Effector CD4-positive, alpha-beta T cell (primary cell): ENCODE data around the gene RANBP1.
"Not testable (repeated sequence)": the region's sequence is repeated elsewhere in the genome, so short reads cannot be mapped to it uniquely, and the experiment has no call there.

ENCODE experiments used
- DNase-seq: peaks from one replicate; pipeline ENCODE4 v3.0.0-alpha.2; 2020

Gene RANBP1

DNA sequence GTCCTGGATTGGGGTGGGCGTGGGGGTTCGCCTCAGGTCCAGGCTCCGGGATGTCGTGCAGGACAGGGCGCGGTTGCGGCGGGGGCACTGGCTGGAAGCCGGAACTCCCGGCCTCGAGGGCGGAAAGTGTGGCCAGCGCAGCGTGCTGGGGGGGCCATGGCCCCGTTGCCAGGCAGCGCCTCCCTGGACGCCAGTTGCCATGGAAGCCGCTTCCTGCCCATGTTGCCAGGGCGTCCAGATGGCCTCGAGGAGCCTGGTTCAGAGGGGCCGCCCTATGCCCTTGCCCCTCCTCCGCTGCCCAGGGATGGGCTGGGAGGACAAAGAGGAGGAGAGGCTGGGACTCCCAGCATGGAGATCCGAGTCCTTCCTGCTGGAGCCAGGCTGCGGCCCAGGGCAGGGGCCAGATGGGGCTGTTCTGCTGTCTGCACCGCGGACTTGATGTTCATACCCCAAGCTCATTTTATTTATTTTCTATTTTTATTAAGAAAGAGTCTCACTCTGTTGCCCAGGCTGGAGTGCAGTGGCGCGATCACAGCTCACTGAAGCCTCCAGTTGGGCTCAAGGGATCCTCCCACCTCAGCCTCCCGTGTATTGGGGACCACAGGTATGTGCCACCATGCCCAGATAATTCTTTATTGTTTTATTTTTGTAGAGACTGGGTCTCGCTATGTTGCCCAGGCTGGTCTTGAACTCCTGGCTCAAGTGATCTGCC, 39.6 kb downstream of the RANBP1 start:
- DNase-seq = no peak

GRCh38 chr22:20156042-20156389, 40.1 kb downstream of the RANBP1 start:
- DNase-seq = no peak

- DNase-seq = peak; percentile 90
Measured at GRCh38 chr22:20156611-20157429, 40.9 kb downstream of the RANBP1 start.

GRCh38 chr22:20157430-20158183, 41.7 kb downstream of the RANBP1 start:
- no peak for DNase-seq

DNA sequence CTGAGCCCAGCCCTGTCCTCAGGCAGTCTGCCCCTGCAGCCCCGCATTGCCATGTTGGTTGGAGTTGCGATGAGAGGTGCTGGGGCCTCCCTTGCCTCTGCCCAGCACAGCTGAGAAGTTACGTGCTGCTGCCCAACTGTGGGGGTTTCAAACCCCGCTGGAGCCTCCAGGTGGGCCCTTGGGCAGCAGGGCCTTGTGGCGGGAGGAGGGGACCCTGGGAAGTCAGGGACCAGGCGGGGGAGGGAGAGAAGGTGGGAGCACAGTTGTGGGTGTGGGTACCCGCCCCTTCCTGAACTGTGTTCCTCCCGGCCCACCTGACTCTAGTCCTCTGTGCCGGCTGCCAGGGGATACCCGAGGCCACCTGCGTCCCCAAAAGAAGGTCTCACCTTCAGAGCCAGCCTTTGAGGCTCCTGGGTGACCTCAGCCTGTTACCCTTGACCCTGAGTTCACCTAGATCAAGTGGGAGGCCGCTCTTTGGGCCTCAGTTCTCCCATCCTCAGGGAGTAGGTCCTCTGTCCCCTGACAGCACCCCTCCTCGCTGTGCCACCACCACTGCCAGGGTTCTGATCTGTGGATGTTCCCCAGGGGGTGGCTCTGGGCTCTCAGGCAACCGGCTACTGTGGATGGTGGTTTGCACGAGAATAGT, 42.6 kb downstream of the RANBP1 start:
- DNase-seq = no peak

GRCh38 chr22:20159076-20159475, 43.2 kb downstream of the RANBP1 start:
- no peak for DNase-seq

- DNase-seq = not testable (repeated sequence)
Measured at GRCh38 chr22:20159531-20159930, 43.6 kb downstream of the RANBP1 start.

DNA sequence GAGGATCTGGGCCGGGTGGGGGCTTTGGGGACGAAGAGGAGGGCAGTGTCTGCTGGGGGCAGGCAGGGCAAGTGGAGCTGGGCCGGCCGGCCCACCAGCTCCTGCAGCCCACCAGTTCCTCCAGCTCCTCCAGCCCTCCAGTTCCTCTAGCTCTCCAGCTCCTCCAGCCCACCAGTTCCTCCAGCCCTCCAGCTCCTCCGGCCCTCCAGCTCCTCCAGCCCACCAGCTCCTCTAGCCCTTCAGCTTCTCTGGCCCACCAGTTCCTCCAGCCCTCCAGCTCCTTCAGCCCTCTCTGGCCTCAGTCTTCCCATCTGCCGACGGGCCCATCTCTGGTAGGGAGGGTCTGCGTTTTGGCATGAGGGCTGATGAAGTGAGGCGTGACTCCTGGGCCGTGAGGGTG, 44.1 kb downstream of the RANBP1 start:
- no peak for DNase-seq

- no peak for DNase-seq
Measured at GRCh38 chr22:20164863-20165262, 49.0 kb downstream of the RANBP1 start.

GRCh38 chr22:20165421-20165820, 49.5 kb downstream of the RANBP1 start:
- DNase-seq = no peak

- DNase-seq = no peak
Measured at GRCh38 chr22:20165913-20166312, 50.0 kb downstream of the RANBP1 start.

DNA sequence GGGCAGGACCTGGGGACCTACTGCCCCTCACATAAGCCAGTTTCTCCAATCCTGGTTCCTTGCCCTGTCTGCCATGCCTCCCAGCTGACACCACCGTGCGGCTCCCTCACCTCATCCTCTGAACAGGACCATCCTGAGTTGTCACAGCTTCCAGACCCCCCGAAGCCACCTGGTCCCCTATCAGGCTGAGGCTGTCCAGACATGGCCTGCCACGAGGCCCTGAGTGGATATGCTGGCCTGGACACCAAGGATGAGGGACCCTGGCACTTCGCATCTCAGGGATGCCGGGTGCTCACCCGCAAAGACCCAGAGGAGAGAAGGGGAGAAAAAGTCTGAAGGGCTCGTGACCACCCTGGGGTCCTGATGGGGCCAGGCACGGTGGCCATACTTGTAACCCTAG, 50.8 kb downstream of the RANBP1 start:
- no peak for DNase-seq

GRCh38 chr22:20167643-20168322, 51.9 kb downstream of the RANBP1 start:
- DNase-seq = no peak

GRCh38 chr22:20169253-20169822, 53.4 kb downstream of the RANBP1 start:
- no peak for DNase-seq

DNA sequence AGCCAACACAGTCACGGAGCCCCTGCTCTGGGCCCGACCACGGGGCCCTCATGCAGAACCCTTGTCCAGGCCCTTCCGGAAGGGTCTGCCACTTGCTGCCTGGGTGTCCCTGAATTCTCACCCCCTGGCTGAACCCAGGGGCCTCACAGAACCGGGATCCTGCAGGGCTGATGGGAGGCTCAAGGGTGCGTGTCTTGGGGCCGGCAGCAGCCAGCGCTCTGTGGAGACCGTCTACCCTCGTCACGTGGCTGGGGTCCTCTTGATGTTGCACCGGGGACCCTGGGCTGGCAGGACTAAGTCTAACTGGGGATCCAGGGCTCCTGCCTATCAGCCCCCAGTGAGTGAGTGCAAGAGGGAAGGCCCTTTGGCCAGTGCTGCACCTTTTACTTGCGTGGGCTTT, 54.3 kb downstream of the RANBP1 start:
- no peak for DNase-seq

- DNase-seq = no peak
Measured at GRCh38 chr22:20171288-20172140, 55.6 kb downstream of the RANBP1 start.

- DNase-seq = no peak
Measured at GRCh38 chr22:20172141-20172613, 56.3 kb downstream of the RANBP1 start.

- DNase-seq = no peak
Measured at GRCh38 chr22:20173246-20173645, 57.3 kb downstream of the RANBP1 start.

- no peak for DNase-seq
Measured at GRCh38 chr22:20173772-20174171, 57.9 kb downstream of the RANBP1 start.

DNA sequence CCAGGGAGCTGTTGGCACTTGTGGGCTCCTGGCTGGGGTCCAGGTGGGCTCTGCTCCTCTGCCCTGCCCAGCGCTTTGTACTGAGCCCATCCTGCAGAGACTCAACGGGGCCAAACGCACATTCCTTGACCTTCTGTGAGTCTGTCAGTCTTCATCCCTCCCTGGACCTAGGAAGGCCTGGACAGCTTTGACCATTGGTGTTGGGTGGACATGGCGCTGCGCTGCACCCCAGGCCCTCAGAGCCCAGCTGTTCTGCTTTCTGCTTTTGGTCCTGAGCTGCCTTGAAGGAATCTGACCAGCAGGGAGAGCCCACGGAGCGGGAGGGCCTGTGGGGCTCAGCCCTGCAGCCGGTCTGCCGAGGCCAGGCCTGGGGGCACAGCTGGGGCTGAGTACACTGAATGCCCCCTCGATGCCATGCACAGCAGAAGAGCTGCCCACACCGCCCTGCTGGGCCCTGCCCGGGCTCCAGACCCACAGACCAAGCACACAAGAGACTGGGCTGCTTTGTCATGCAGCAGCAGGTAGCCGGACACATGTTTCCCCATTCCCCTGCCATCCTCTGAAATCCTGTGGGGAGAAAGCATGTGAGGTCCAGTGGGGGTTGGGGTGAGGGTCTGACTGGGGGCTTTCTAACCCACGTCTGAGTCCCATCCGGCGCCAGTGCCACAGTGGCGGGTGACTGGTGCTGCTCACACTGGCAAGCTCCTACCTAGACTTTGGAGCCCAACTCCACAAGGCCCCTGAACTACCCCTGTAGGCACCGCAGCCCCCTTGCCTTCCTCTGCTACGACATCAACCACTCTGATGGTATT, 59.1 kb downstream of the RANBP1 start:
- no peak for DNase-seq
